AG09309 (cell line): ENCODE data around the gene APMAP.

Source experiments
- DNase-seq: peaks from one replicate; pipeline ENCODE4 v3.0.0-alpha.2; 2010; ENCODE audit warnings: low read depth
- H3K4me3 ChIP-seq: 2 replicates; pipeline ENCODE4 v1.5.1; 2011; ENCODE audit warnings: mild to moderate bottlenecking, low read depth, low read length, moderate library complexity; ENCODE audit not compliant: control insufficient read depth
- CTCF ChIP-seq: IDR thresholded peaks from 2 replicates; pipeline ENCODE4 v1.5.1; 2011; ENCODE audit warnings: mild to moderate bottlenecking, low read depth, low read length, inconsistent platforms; ENCODE audit not compliant: insufficient read depth, control insufficient read depth; ENCODE audit errors: missing control alignments

Gene APMAP

GRCh38 chr20:25019381-25020155, 27.0 kb upstream of the APMAP start:
- no peak for TF ChIP-seq CTCF
- no peak overlapping the region for H3K4me3 ChIP-seq
- no peak for DNase-seq

GRCh38 chr20:25018841-25019240, 26.3 kb upstream of the APMAP start:
- TF ChIP-seq CTCF: no peak
- DNase-seq: no peak
- H3K4me3 ChIP-seq: no peak overlapping the region

- H3K4me3 ChIP-seq: no peak overlapping the region
- no peak for TF ChIP-seq CTCF
- no peak for DNase-seq
Observed at GRCh38 chr20:25018425-25018824, 25.9 kb upstream of the APMAP start.

GRCh38 chr20:25017257-25017803, 24.8 kb upstream of the APMAP start:
- H3K4me3 ChIP-seq: no peak overlapping the region
- DNase-seq: no peak
- no peak for TF ChIP-seq CTCF

- H3K4me3 ChIP-seq: no peak overlapping the region
- no peak for DNase-seq
- no peak for TF ChIP-seq CTCF
Observed at GRCh38 chr20:25016471-25016870, 23.9 kb upstream of the APMAP start.

GRCh38 chr20:25015986-25016385, 23.4 kb upstream of the APMAP start:
- no peak for TF ChIP-seq CTCF
- H3K4me3 ChIP-seq: no peak overlapping the region
- DNase-seq: no peak
